ENCODE data around the gene PRRC2B. TPM values are rescaled to one million over a fixed set of nuclear protein-coding genes. Genes with fewer than 3 reads are reported as not detected.
"Not testable (repeated sequence)": the region's sequence is repeated elsewhere in the genome, so short reads cannot be mapped to it uniquely, and the experiment has no call there.

Gene PRRC2B
- total RNA-seq, 1 experiment from 2014 or later: 170 TPM

DNA sequence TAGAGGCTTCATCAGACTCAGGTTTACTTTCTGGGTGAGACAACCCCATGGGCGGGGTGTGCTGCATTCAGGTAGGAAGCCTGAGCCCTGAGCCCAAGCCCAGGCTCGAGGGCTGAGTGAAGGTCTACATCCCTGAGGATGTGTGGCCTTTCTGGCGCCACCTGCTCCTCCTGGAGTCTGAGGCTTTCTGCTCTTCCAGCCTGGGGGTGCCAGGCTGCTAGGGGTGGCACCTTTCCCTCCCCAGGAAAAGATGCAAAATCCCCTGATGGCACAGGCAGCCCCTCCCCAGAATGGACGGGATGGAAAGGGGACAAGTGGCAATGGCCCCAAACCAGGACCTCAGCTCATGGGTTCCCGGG lies 44.4 kb upstream of the PRRC2B start (continued):
- TF ChIP-seq, protein P1, sequence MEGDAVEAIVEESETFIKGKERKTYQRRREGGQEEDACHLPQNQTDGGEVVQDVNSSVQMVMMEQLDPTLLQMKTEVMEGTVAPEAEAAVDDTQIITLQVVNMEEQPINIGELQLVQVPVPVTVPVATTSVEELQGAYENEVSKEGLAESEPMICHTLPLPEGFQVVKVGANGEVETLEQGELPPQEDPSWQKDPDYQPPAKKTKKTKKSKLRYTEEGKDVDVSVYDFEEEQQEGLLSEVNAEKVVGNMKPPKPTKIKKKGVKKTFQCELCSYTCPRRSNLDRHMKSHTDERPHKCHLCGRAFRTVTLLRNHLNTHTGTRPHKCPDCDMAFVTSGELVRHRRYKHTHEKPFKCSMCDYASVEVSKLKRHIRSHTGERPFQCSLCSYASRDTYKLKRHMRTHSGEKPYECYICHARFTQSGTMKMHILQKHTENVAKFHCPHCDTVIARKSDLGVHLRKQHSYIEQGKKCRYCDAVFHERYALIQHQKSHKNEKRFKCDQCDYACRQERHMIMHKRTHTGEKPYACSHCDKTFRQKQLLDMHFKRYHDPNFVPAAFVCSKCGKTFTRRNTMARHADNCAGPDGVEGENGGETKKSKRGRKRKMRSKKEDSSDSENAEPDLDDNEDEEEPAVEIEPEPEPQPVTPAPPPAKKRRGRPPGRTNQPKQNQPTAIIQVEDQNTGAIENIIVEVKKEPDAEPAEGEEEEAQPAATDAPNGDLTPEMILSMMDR (IDR thresholded peaks at IDR 0.05 in 2 of 3, conservative IDR thresholded peaks at IDR 0.05 in 1 of 3; ENCODE audit: borderline replicate concordance in 1 of 3, insufficient read depth in 1 of 3, low read depth in 2 of 3, low read length in 2 of 3): no peak
- no peak for TF ChIP-seq FOSL1 (IDR thresholded peaks at IDR 0.05; ENCODE audit: low read depth)

DNA sequence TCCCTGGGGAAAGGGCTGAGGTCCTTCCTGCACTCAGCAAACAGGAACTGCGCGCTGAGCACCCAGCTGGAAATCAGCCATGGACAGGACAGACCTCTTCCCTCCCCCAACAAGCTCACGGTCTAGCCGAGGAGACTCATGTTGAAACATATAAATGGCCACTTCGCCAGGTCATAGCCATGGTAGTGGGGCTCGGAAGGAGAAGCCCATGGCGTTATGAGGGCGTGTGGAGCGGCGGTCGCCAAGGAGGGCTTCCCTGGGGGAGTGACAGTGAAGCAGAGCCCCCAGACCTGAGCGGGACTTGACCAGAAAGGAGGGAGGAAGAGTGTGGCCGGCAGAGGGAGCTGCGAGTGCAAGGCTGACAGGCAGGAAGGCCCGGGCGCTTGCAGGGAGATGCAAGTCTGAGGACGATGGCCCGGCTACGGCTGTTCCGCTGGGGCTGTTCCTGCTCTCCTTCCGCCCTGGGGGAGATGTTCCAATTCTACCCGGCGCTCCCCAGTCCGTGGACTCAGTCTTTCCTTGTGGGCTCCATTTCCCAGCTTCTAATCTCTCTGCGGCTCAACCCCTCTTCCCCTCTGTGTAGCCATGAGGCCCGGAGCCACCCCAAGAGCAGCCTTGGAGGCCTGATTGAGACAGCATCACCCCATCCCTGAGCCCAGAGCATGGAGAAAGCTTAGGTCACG lies 43.9 kb upstream of the PRRC2B start:
- ChIA-PET RAD21 (ENCODE audit: low non-redundant PET in 1 of 2, low total read pairs in 2 of 2, uncharacterized antibody in 2 of 2, unreplicated experiment in 2 of 2) (interaction anchor here (0.7 to 0.8 kb wide), 2 partner anchors 181 to 228 kb away, joined by 3 read pairs; partner anchors contain the start of gene UCK1 (in 1 of the 2)), CTCF (interaction anchor here (0.6 to 2.4 kb wide), 11 partner anchors 10 to 303 kb away, joined by 3 to 25 read pairs (median 4); no protein-coding TSS in a partner anchor), POLR2A (interaction anchor here (1.2 kb wide), 1 partner anchor 292 kb away, joined by 3 read pairs; no protein-coding TSS in a partner anchor)
- intact Hi-C loops (cut with micrococcal nuclease): loop anchor here (1.0 to 5.0 kb wide), 2 partner anchors 128 to 402 kb away; no protein-coding TSS in a partner anchor
- no peaks in the 10 kb centered on the region for H3K27me3 ChIP-seq (ENCODE audit: insufficient read depth, low read length)
- H3K79me2 ChIP-seq (ENCODE audit: insufficient read depth, low read length): no peaks in the 10 kb centered on the region
- peak overlapping the region; percentile 14; the same call in 1 of the 2 replicates for H3K9ac ChIP-seq (ENCODE audit: low read length)
- peak; percentile 96 for ATAC-seq
- peak overlapping the region; percentile 96 for H2AFZ ChIP-seq (ENCODE audit: low read depth, low read length, poor library complexity, severe bottlenecking)
- H3K36me3 ChIP-seq (ENCODE audit: control insufficient read depth in 1 of 2, insufficient read depth in 2 of 2, low read length in 2 of 2): no peaks in the 10 kb centered on the region
- peaks cover 0 to 9% of the 10 kb centered on the region in 2 experiments; a peak in 1 of 4 replicates for H3K4me1 ChIP-seq (ENCODE audit: control insufficient read depth in 1 of 2, insufficient read depth in 2 of 2, low read length in 2 of 2)
- no peaks in the 10 kb centered on the region for H4K20me1 ChIP-seq (ENCODE audit: insufficient read depth)
- H3K9me2 ChIP-seq (ENCODE audit: insufficient read depth): no peaks in the 10 kb centered on the region
- peak overlapping the region; percentile 78 for H3K4me2 ChIP-seq (ENCODE audit: low read length)
- peak; percentile 62 for DNase-seq (ENCODE audit: low read depth, low spot score)
- H3K27ac ChIP-seq (ENCODE audit: low read depth, low read length): no peak overlapping the region
- H3K9me3 ChIP-seq (ENCODE audit: control insufficient read depth in 1 of 2, insufficient read depth in 1 of 2, low read depth in 1 of 2, low read length in 2 of 2): no peaks in the 10 kb centered on the region
- peak overlapping the region; percentile 19 to 50; a peak in 3 of 4 replicates for H3K4me3 ChIP-seq (replicated peaks in 1 of 2; ENCODE audit: low read depth in 1 of 2, low read length in 2 of 2)
- no peak for TF ChIP-seq POLR2A (IDR thresholded peaks at IDR 0.05; ENCODE audit: borderline replicate concordance, extremely low read depth, insufficient read depth, insufficient read length)
- TF ChIP-seq MAX (IDR thresholded peaks at IDR 0.05): no peak
- no peak for TF ChIP-seq FOSL1 (IDR thresholded peaks at IDR 0.05; ENCODE audit: low read depth)
- TF ChIP-seq EGR1 (IDR thresholded peaks at IDR 0.05; ENCODE audit: low read depth): no peak
- TF ChIP-seq ZFX (IDR thresholded peaks at IDR 0.05): peak; percentile 31; the same call in 1 of the 2 replicates
- peak; percentile 93 for TF ChIP-seq RAD21 (IDR thresholded peaks at IDR 0.05; ENCODE audit: low read depth)
- TF ChIP-seq, protein P1 (IDR thresholded peaks at IDR 0.05 in 2 of 3, conservative IDR thresholded peaks at IDR 0.05 in 1 of 3; ENCODE audit: borderline replicate concordance in 1 of 3, insufficient read depth in 1 of 3, low read depth in 2 of 3, low read length in 2 of 3): peak; percentile 81 to 93 (median 86)
- no TSS peak for BruUV-seq (replicated peaks)

- H3K27ac ChIP-seq (ENCODE audit: low read depth, low read length); POLR2A ChIA-PET; H3K4me3 ChIP-seq (replicated peaks in 1 of 2; ENCODE audit: low read depth in 1 of 2, low read length in 2 of 2); H2AFZ ChIP-seq (ENCODE audit: low read depth, low read length, poor library complexity, severe bottlenecking); H4K20me1 ChIP-seq (ENCODE audit: insufficient read depth); H3K4me2 ChIP-seq (ENCODE audit: low read length); BruUV-seq (replicated peaks); H3K9me3 ChIP-seq (ENCODE audit: control insufficient read depth in 1 of 2, insufficient read depth in 1 of 2, low read depth in 1 of 2, low read length in 2 of 2); RAD21 ChIA-PET (ENCODE audit: low non-redundant PET in 1 of 2, low total read pairs in 2 of 2, uncharacterized antibody in 2 of 2, unreplicated experiment in 2 of 2); ATAC-seq; CTCF ChIA-PET; intact Hi-C loops (cut with micrococcal nuclease); H3K9me2 ChIP-seq (ENCODE audit: insufficient read depth); H3K79me2 ChIP-seq (ENCODE audit: insufficient read depth, low read length); H3K27me3 ChIP-seq (ENCODE audit: insufficient read depth, low read length); H3K9ac ChIP-seq (ENCODE audit: low read length); H3K36me3 ChIP-seq (ENCODE audit: control insufficient read depth in 1 of 2, insufficient read depth in 2 of 2, low read length in 2 of 2); DNase-seq (ENCODE audit: low read depth, low spot score): not testable (repeated sequence)
- peaks cover 4 to 11% of the 10 kb centered on the region in 2 experiments; a peak in 3 of 4 replicates for H3K4me1 ChIP-seq (ENCODE audit: control insufficient read depth in 1 of 2, insufficient read depth in 2 of 2, low read length in 2 of 2)
Observed at GRCh38 chr9:131356479-131356878, 37.4 kb upstream of the PRRC2B start.

Measured in HCT116 (cell line).